AG04449 (cell line): ENCODE measurements around the gene KIAA2012.

Experiments
- CTCF ChIA-PET: fragments of 350-600 bp; formaldehyde crosslinking; extraction: SDS; loops from one replicate; lab custom pipeline; 2021; ENCODE audit warnings: antibody characterized with exemption; lab: Yijun Ruan, JAX
- POLR2A ChIA-PET: fragments of 400-600, 350-600 bp; formaldehyde crosslinking; extraction: SDS; loops from one replicate; lab custom pipeline; 2020; ENCODE audit warnings: antibody characterized with exemption, inconsistent platforms; lab: Yijun Ruan, JAX
- DNase-seq: peaks from one replicate; pipeline ENCODE4 v3.0.0-alpha.2; 2010; ENCODE audit warnings: low read depth, low spot score
- H3K4me3 ChIP-seq: 2 replicates; pipeline ENCODE4 v1.5.1; 2011; ENCODE audit warnings: low read depth, mild to moderate bottlenecking, control low read depth, low read length
- CTCF ChIP-seq: IDR thresholded peaks from one replicate; pipeline ENCODE4 v1.5.1; 2011; ENCODE audit warnings: mild to moderate bottlenecking, moderate library complexity, low read length, control low read depth, inconsistent platforms; ENCODE audit not compliant: insufficient read depth; ENCODE audit errors: missing control alignments

The KIAA2012 gene

DNA sequence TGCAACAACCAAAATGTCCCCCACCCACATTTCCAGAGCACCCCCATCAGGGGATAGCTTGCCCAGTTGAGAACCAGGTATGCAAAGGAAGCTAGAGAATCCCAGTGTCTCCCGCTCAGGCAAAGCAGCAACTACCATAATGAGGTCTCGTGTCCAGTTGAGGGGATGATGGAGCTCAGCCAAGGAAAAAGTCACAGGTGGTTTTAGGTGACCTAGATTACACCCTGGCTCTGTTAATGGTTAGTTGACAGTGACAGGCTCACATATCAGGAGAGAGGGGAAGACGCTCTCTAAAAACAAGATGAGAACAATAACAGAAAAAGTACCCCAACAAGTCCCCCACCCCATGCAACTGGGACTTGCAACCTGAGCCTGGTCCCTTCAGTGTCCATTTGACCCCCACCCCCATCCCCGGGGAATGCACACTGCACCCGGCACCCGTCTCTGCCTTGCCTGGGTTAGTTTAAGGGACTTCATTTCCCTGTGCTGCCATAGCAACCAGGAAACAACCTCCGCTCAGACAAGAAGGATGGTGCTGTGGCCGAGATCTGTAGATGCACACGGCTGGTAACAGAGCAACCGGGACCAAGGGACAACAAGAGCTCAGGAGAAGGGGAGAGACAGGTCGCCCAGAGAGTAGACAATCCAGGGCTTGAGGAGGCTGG, at the start of gene KIAA2012:
KIAA2012 (plus strand) TSS at position 519 of the 665 bp plus-strand sequence. CDS start 373 bp downstream, outside the sequence.
- TF ChIP-seq CTCF = no peak
- no peak for DNase-seq
- ChIA-PET CTCF (interaction anchor here (0.6 to 2.7 kb wide), 6 partner anchors 9 to 160 kb away, joined by 4 to 7 read pairs (median 6); no protein-coding TSS in a partner anchor), POLR2A (no interaction called here)
- no peak within 1 kb of the TSS for H3K4me3 ChIP-seq

GRCh38 chr2:202023904-202024266, 49.2 kb upstream of the KIAA2012 start:
- ChIA-PET CTCF (interaction anchor here (1.2 kb wide), 2 partner anchors 15 to 164 kb away, joined by 3 read pairs; no protein-coding TSS in a partner anchor), POLR2A (no interaction called here)
- TF ChIP-seq CTCF = no peak
- no peak overlapping the region for H3K4me3 ChIP-seq
- DNase-seq = no peak

GRCh38 chr2:202024871-202025270, 48.2 kb upstream of the KIAA2012 start:
- POLR2A ChIA-PET = no interaction called here
- TF ChIP-seq CTCF = no peak
- DNase-seq = no peak
- H3K4me3 ChIP-seq = no peak overlapping the region
- CTCF ChIA-PET = no interaction called here

GRCh38 chr2:202025816-202026215, 47.2 kb upstream of the KIAA2012 start:
- no peak for TF ChIP-seq CTCF
- H3K4me3 ChIP-seq = no peak overlapping the region
- DNase-seq = no peak
- ChIA-PET CTCF (interaction anchor here (1.0 to 2.0 kb wide), 2 partner anchors 8 to 165 kb away, joined by 3 to 6 read pairs; no protein-coding TSS in a partner anchor), POLR2A (no interaction called here)

DNA sequence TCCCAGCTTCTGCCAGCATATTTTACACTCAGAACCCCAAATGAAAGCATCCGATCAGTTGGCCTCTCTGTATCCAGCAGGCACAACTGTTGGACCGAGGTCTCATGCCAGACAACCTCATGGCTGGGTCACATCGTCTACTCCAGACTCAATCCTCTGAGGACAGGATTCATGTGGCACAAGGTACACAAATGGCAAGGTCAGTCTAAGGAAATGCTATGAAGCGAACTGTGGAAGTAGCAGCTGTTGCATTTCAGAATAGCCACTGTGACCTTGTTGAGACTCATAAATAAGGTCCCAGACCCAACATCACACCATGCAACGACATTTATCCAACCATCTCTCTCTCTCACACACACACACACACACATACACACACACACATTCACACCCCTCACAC, 46.5 kb upstream of the KIAA2012 start:
- no peak overlapping the region for H3K4me3 ChIP-seq
- TF ChIP-seq CTCF = no peak
- ChIA-PET CTCF (interaction anchor here (1.0 to 2.0 kb wide), 2 partner anchors 8 to 166 kb away, joined by 3 to 6 read pairs; no protein-coding TSS in a partner anchor), POLR2A (no interaction called here)
- DNase-seq = no peak

GRCh38 chr2:202030691-202031090, 42.4 kb upstream of the KIAA2012 start:
- no peak for TF ChIP-seq CTCF
- ChIA-PET CTCF (interaction anchor here (1.5 to 3.5 kb wide), 2 partner anchors 141 to 170 kb away, joined by 4 to 16 read pairs; no protein-coding TSS in a partner anchor), POLR2A (interaction anchor here (1.0 kb wide), 1 partner anchor 11 kb away, joined by 3 read pairs; no protein-coding TSS in a partner anchor)
- no peak for DNase-seq
- no peak overlapping the region for H3K4me3 ChIP-seq
